HEK293 (cell line): Measurements from ENCODE around the gene PADI3.

Experiments
- ATF2 ChIP-seq: fragments of 450-650 bp; formaldehyde crosslinking; IDR thresholded peaks from 2 replicates; pipeline ENCODE4 v1.5.1; 2016; ENCODE audit warnings: missing biosample characterization, missing genetic modification characterization, low read depth
- GFI1B ChIP-seq: fragments of 450-650 bp; formaldehyde crosslinking; IDR thresholded peaks from 2 replicates; pipeline ENCODE4 v1.5.1; 2016; ENCODE audit warnings: missing biosample characterization, missing genetic modification characterization
- HOXA7 ChIP-seq: sonication (generic); formaldehyde crosslinking; IDR thresholded peaks from 2 replicates; pipeline ENCODE4 v1.8.1; 2022; ENCODE audit warnings: missing genetic modification reagents, borderline replicate concordance
- MYNN ChIP-seq: fragments of 450-650 bp; formaldehyde crosslinking; IDR thresholded peaks from 2 replicates; pipeline ENCODE4 v1.5.1; 2016; ENCODE audit warnings: missing biosample characterization, missing genetic modification characterization, borderline replicate concordance
- MZF1 ChIP-seq: fragments of 450-650 bp; formaldehyde crosslinking; IDR thresholded peaks from 2 replicates; pipeline ENCODE4 v1.5.1; 2017; ENCODE audit warnings: missing biosample characterization, missing genetic modification characterization, borderline replicate concordance
- ZFP3 ChIP-seq: fragments of 450-650 bp; formaldehyde crosslinking; IDR thresholded peaks from 2 replicates; pipeline ENCODE4 v1.5.1; 2016; ENCODE audit warnings: low read depth, missing biosample characterization, missing genetic modification characterization
- ZNF223 ChIP-seq: fragments of 450-650 bp; formaldehyde crosslinking; IDR thresholded peaks from 2 replicates; pipeline ENCODE4 v1.5.1; 2016; ENCODE audit warnings: missing biosample characterization, missing genetic modification characterization
- ZNF416 ChIP-seq: fragments of 450-650 bp; formaldehyde crosslinking; IDR thresholded peaks from 2 replicates; pipeline ENCODE4 v1.5.1; 2016; ENCODE audit warnings: missing biosample characterization, missing genetic modification characterization
- ZNF48 ChIP-seq: fragments of 450-650 bp; formaldehyde crosslinking; IDR thresholded peaks from 2 replicates; pipeline ENCODE4 v1.5.1; 2016; ENCODE audit warnings: missing biosample characterization, missing genetic modification characterization
- ZNF513 ChIP-seq: fragments of 450-650 bp; IDR thresholded peaks from 2 replicates; pipeline ENCODE4 v1.5.1; 2018; ENCODE audit warnings: missing biosample characterization, missing genetic modification characterization
- ZNF777 ChIP-seq: fragments of 450-650 bp; formaldehyde crosslinking; IDR thresholded peaks from 2 replicates; pipeline ENCODE4 v1.5.1; 2017; ENCODE audit warnings: missing biosample characterization, missing genetic modification characterization, borderline replicate concordance
- TF ChIP-seq, protein P1 (sequence below): fragments of 450-650 bp; formaldehyde crosslinking; IDR thresholded peaks from 2 replicates; pipeline ENCODE4 v1.5.1; 2016; ENCODE audit warnings: missing biosample characterization, missing genetic modification characterization
- TF ChIP-seq, protein P2 (sequence below): fragments of 450-650 bp; formaldehyde crosslinking; IDR thresholded peaks from 2 replicates; pipeline ENCODE4 v1.5.1; 2016; ENCODE audit warnings: missing biosample characterization, missing genetic modification characterization
- TF ChIP-seq, protein P3 (sequence below): fragments of 450-650 bp; formaldehyde crosslinking; IDR thresholded peaks from 2 replicates; pipeline ENCODE4 v1.5.0; 2017; ENCODE audit warnings: missing biosample characterization, missing genetic modification characterization, borderline replicate concordance

- TF ChIP-seq, protein P1, sequence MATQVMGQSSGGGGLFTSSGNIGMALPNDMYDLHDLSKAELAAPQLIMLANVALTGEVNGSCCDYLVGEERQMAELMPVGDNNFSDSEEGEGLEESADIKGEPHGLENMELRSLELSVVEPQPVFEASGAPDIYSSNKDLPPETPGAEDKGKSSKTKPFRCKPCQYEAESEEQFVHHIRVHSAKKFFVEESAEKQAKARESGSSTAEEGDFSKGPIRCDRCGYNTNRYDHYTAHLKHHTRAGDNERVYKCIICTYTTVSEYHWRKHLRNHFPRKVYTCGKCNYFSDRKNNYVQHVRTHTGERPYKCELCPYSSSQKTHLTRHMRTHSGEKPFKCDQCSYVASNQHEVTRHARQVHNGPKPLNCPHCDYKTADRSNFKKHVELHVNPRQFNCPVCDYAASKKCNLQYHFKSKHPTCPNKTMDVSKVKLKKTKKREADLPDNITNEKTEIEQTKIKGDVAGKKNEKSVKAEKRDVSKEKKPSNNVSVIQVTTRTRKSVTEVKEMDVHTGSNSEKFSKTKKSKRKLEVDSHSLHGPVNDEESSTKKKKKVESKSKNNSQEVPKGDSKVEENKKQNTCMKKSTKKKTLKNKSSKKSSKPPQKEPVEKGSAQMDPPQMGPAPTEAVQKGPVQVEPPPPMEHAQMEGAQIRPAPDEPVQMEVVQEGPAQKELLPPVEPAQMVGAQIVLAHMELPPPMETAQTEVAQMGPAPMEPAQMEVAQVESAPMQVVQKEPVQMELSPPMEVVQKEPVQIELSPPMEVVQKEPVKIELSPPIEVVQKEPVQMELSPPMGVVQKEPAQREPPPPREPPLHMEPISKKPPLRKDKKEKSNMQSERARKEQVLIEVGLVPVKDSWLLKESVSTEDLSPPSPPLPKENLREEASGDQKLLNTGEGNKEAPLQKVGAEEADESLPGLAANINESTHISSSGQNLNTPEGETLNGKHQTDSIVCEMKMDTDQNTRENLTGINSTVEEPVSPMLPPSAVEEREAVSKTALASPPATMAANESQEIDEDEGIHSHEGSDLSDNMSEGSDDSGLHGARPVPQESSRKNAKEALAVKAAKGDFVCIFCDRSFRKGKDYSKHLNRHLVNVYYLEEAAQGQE (tag by site-specific recombination): no peak
- TF ChIP-seq MYNN (tag by site-specific recombination) (no peak), ZNF416 (tag by site-specific recombination) (no peak), HOXA7 (CRISPR knock-in tag) (no peak), ZNF777 (tag by site-specific recombination) (no peak), ZNF513 (no peak), ZNF48 (tag by site-specific recombination) (no peak), ZNF223 (tag by site-specific recombination) (no peak), ZFP3 (no peak), GFI1B (no peak), ATF2 (tag by site-specific recombination) (no peak), MZF1 (tag by site-specific recombination) (no peak)
- TF ChIP-seq, protein P2, sequence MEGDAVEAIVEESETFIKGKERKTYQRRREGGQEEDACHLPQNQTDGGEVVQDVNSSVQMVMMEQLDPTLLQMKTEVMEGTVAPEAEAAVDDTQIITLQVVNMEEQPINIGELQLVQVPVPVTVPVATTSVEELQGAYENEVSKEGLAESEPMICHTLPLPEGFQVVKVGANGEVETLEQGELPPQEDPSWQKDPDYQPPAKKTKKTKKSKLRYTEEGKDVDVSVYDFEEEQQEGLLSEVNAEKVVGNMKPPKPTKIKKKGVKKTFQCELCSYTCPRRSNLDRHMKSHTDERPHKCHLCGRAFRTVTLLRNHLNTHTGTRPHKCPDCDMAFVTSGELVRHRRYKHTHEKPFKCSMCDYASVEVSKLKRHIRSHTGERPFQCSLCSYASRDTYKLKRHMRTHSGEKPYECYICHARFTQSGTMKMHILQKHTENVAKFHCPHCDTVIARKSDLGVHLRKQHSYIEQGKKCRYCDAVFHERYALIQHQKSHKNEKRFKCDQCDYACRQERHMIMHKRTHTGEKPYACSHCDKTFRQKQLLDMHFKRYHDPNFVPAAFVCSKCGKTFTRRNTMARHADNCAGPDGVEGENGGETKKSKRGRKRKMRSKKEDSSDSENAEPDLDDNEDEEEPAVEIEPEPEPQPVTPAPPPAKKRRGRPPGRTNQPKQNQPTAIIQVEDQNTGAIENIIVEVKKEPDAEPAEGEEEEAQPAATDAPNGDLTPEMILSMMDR (tag by site-specific recombination): no peak
- TF ChIP-seq, protein P3, sequence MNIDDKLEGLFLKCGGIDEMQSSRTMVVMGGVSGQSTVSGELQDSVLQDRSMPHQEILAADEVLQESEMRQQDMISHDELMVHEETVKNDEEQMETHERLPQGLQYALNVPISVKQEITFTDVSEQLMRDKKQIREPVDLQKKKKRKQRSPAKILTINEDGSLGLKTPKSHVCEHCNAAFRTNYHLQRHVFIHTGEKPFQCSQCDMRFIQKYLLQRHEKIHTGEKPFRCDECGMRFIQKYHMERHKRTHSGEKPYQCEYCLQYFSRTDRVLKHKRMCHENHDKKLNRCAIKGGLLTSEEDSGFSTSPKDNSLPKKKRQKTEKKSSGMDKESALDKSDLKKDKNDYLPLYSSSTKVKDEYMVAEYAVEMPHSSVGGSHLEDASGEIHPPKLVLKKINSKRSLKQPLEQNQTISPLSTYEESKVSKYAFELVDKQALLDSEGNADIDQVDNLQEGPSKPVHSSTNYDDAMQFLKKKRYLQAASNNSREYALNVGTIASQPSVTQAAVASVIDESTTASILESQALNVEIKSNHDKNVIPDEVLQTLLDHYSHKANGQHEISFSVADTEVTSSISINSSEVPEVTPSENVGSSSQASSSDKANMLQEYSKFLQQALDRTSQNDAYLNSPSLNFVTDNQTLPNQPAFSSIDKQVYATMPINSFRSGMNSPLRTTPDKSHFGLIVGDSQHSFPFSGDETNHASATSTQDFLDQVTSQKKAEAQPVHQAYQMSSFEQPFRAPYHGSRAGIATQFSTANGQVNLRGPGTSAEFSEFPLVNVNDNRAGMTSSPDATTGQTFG (tag by site-specific recombination): no peak
These were observed 48.7 kb upstream of the PADI3 start for GRCh38 chr1:17200246-17200645.
